ENCODE results near the gene CRTC1. TPM values are rescaled to one million over a fixed set of nuclear protein-coding genes. Genes with fewer than 3 reads are reported as not detected.

Gene CRTC1
- total and polyA plus RNA-seq, 9 of the 15 experiments (the other 6 are each of a cell fraction or from before 2014, with no cell fraction given) = 0.25 to 3.8 (median 1.2) TPM; not detected in 2

- TF ChIP-seq MTA2 (IDR thresholded peaks at IDR 0.05; ENCODE audit: low read depth) (peak; percentile 75), ZNF740 (CRISPR knock-in tag; IDR thresholded peaks at IDR 0.05) (no peak), ZNF740 (tag; IDR thresholded peaks at IDR 0.05) (no peak), MAX (CRISPR knock-in tag; IDR thresholded peaks at IDR 0.05) (peak; percentile 70), ZMIZ1 (IDR thresholded peaks at IDR 0.05; ENCODE audit: low read depth in 2 of 2, low read length in 2 of 2) (peak in 1 of 2 experiments; percentile 72; a peak in 1 of 4 replicates), KDM2B (CRISPR knock-in tag; IDR thresholded peaks at IDR 0.05) (0 out of 2 replicates have a peak, but pooled peaks have one; percentile 42), ZSCAN32 (CRISPR knock-in tag; IDR thresholded peaks at IDR 0.05) (no peak), CEBPZ (IDR thresholded peaks at IDR 0.05; ENCODE audit: borderline replicate concordance, low read depth, low read length) (no peak), NFRKB (IDR thresholded peaks at IDR 0.05; ENCODE audit: low read depth) (no peak), YY1 (IDR thresholded peaks at IDR 0.05; ENCODE audit: borderline replicate concordance in 1 of 3, control insufficient read depth in 1 of 3, extremely low read depth in 1 of 3, insufficient read depth in 3 of 3, insufficient read length in 1 of 3, insufficient replicate concordance in 2 of 3, low read depth in 1 of 3, low read length in 2 of 3) (no peak), SREBF2 (CRISPR knock-in tag; IDR thresholded peaks at IDR 0.05) (no peak), RBBP5 (IDR thresholded peaks at IDR 0.05; ENCODE audit: borderline replicate concordance, insufficient read depth, low read length, poor library complexity, severe bottlenecking) (no peak), TRIM28 (IDR thresholded peaks at IDR 0.05) (no peak), EP300 (IDR thresholded peaks at IDR 0.05; ENCODE audit: low read length) (peak; percentile 68; the same call in 1 of the 2 replicates), PHF21A (IDR thresholded peaks at IDR 0.05; ENCODE audit: borderline replicate concordance, low read depth) (peak; percentile 34; the same call in 1 of the 2 replicates), HMGN3 (IDR thresholded peaks at IDR 0.05; ENCODE audit: borderline replicate concordance, extremely low read depth, insufficient read length, low read depth, low read length) (peak; percentile 96)
Observed at GRCh38 chr19:18700501-18701249, 17.2 kb downstream of the CRTC1 start (continued).

All from K562 (cell line).